ENCODE results near the gene ATP2C2. TPM values are rescaled to one million over a fixed set of nuclear protein-coding genes. Genes with fewer than 3 reads are reported as not detected.
"Not testable (repeated sequence)": the region's sequence is repeated elsewhere in the genome, so short reads cannot be mapped to it uniquely, and the experiment has no call there.

Gene ATP2C2
- total RNA-seq, 1 donor from 2014 or later = 5.7 TPM

DNA sequence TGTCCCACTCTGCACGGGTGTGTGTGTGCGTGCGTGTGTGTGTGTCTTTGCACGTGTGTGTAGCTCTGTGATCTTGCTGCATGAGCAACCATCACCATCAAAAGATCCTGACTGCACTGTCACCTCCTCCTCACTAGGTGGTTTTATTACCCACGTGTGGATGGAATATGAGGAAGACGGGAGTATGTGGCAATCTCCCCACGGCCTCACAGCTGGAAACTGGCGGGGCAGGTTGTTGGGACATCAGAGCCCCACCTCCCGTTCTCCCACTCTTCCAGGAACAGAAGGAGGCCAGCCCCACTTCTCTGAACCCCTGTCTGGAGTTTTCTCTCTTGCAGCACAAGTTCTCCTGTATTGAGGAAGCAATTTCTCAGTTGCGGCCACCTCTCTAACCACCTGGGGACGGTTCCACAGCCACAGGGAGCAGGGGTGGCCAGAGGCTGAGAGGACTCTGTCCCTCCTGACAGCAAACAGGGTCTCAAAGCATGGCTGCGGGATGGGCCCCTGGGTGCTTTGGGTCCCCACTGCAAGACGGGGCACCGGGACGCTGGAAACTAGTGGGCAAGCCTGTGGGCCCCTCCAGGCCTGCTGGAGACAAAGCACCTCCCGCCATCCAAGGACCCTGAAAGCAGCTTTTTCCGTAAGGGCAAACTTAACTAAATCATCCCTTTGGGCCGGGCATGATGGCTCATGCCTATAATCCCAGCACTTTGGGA lies 27.9 kb upstream of the ATP2C2 start:
- no peak for DNase-seq

DNA sequence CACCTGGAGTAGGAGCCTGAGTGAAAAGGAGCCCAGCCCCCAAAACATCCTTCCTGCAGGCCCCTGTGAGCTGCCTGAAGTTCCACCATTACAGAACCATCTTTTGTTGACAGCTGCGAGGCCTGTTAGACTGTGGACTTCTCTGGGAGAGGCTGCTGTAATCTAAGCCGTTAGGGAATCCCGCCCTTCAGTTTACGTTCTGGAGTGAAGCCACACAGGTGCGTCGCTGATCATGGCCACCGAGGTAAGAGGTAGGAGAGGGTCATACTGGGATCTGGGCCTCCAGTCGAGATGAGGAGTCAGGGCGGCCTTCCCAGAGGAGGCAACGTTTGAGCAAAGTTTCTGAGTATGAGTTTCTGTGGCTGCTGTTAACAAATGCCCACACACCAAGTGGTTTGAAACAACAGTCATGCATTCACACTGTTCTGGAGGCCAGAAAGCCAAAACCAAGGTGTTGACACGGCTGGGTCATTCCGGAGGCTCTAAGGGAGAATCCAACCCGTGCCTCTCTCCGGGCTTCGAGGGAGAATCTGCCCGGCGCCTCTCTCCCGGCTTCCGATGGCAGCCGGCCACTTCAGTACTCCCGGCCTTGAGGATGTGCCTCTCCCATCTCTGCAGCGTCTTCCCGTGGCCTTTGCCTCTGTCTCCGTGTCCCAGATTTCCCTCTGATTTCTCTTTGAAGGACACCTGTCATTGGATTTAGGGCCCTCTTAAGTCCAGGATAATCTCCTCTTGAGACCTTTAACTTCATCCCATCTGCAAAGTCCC lies 26.6 kb upstream of the ATP2C2 start:
- no peak for DNase-seq

DNA sequence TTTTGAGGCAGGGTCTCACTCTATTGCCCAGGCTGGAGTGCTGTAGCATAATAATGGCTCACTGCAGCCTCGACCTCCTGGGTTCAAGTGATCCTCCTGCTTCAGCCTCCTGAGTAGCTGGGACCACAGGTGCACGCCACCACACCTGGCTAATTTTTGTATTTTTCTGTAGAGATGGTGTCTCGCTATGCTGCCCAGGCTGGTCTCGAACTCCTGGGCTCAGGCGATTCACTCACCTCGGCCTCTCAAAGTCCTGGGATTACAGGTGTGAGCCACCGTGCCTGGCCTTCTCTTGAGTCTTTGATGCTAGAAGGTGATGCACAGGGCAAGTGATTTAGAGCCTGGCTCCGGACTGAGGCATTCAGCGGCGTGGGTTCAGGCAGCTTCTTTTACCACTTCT lies 24.5 kb upstream of the ATP2C2 start:
- DNase-seq = not testable (repeated sequence)

DNA sequence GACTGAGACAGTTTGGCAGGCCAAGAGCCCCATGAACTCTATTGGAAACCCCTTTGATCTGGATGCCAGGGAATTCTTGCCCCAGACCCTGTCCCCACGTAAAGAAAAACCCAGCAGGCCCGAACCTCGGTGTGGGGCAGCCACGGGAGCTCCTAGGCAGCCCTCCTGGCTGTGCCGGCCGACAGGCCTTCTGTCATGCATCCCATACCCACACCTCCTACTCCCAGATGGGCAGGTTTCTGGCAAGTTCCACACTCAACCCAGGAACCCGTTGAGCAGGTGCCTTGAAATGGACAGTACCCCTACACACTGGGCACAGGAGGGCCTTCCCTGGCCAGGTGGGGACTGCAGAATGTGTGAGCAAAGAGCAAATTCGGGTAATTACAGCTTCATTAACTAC lies 23.6 kb upstream of the ATP2C2 start:
- no peak for DNase-seq

DNA sequence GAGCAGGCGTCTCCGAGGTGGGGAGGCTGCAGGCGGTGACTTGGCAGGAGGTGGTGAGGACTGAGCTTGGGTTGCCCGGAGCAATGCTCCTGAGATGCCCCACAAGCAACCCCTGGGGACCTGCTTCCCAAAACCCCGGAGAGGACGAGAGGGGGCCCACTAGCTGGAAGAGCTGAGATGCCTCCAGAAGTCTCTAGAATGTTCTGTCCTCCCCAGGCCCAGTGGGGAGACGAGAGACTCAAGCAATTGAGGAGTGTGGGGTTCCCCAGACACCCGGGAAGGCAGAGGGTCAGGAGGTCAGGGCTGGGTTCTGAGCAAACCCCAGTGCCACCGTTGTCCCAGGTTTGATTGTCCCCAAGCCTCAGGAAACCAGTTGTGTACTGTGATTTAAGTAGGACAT lies 21.2 kb upstream of the ATP2C2 start:
- no peak for DNase-seq

DNA sequence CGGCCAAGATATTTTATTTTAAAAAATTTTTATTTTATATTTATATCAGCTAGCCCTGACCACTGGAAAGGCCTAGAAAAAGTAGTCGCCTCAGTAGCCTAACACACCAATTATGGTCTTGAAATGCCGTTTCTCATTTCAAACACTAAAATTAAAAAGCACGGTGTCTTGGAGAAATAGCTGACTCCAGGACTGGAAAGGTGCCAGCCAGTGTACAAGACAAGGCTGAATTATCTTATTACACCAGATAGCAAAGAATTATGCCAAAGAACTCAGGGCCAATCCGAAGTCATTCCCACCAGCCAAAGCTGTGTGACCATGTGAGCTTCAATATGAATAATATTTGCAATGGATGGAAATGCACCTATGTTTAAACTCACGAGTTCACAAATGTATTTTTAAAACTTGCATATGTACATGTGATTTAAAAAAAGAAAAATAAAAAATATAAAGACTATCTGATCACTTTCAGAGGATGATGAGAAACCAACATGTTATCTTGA lies 19.9 kb upstream of the ATP2C2 start:
- no peak for DNase-seq

DNA sequence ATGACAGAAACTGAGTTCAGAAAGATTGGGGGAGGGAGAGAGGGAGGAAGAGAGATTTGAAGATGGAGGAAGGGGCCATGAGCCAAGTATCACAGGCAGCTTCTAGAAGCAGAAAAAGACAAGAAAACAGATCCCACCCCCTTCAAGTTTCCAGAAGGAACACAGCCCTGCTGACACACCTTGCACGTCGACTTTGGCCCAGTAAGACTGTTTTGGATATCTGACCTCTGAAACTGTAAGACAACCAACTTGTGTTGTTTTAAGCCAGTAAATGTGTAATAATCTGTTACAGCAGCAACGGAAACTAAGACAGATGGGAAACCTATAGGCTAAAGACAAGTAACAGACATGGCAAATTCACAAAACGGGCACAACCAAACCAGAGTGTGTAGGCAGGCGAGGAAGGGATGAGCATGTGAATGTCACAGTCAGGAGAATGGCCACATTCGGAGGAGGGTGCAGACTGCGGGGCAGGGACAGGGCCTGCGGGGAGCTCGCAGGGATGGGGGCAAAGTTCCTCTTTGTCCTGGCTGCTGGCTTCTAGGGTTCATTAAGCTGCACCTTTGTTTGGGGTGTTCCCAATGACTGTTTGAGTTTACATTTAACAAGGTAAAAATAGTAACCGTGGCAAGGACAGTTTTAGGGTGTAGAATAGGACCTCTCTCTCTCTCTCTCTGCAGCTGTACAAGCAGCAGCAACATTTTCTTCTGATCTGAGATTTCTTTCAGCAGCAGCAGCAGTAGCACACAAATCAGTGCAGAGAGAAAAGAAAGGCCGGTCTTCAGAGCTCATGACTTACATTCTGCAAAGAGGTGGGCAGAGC lies 18.3 kb upstream of the ATP2C2 start:
- DNase-seq = no peak

DNA sequence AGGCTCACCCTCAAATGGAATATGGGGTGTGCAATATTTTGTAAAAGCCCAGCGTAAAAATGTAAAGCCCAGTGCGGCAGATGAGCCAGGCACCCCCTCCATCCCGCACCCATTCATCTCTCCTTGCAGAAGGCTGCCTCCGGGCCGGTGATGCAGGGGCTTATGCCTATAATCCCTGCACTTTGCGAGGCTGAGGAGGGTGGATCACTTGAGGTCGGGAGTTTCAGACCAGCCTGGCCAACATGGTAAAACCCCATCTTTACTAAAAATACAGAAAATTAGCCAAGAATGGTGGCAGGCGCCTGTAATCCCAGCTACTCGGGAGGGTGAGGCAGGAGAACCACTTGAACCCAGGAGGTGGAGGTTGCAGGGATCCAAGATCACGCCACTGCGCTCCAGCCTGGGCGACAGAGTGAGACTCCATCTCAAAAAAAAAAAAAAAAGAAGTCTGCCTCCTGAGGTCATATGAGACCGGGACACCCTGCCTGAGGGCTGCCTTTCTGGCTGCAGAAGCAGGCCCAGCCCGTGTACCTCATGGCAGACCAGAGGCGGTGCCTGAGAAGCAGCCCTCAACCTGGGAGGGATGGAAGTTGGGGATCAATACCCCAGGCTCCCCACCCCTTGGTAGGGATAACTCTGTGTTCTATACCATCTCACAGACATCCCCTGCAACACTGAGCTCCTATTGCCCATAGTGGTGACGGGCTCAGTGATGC lies 17.5 kb upstream of the ATP2C2 start:
- DNase-seq = no peak

DNA sequence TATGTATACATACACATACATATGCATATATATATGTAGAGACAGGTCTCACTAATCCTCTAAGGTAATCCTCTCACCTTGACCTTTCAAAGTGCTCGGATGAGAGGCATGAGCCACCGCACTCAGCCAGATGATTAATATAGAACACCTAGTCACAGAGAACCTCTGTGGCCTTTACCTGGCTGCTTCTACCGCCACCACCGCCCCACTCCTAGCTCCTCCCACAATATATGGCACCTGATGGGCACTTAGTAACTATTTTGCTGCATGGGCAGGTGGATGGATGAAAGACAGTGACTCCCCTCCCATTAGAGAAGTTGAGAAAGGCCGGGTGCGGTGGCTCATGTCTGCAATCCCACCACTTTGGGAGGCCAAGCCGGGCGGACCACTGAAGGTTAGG lies 16.7 kb upstream of the ATP2C2 start:
- no peak for DNase-seq

DNA sequence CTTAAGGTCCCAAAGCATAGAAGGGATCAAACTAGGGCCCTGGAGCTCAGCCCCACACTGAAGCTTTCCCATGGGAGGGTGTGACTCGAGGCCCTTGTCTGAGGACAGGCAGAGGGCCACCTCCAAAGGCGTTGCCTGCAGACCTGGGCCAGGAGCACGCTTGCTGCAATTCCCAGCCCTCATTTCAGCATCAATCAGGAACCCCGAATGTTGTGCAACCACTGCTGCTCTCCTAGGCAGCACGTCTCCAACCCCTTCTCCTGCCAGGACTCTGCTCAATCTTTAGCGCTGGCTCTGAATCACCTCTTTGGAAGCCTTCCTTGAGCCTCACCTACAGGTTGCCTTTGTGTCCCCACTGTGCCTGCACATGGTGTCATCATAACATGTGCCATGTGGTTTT lies 14.0 kb upstream of the ATP2C2 start:
- no peak for DNase-seq

DNA sequence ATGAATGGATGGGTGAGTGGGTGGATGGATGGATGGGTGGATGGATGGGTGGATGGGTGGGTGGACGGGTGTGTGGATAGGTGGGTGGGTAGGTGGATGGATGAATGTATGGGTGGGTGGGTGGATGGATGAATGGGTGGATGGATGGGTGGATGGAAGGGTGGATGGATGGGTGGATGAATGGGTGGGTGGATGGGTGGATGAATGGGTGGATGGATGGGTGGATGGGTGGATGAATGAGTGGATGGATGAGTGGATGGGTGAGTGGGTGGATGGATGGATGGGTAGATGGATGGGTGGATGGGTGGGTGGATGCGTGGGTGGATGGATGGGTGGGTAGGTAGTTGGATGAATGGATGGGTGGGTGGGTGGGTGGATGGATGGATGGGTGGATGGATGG lies 13.2 kb upstream of the ATP2C2 start:
- DNase-seq = no peak

DNA sequence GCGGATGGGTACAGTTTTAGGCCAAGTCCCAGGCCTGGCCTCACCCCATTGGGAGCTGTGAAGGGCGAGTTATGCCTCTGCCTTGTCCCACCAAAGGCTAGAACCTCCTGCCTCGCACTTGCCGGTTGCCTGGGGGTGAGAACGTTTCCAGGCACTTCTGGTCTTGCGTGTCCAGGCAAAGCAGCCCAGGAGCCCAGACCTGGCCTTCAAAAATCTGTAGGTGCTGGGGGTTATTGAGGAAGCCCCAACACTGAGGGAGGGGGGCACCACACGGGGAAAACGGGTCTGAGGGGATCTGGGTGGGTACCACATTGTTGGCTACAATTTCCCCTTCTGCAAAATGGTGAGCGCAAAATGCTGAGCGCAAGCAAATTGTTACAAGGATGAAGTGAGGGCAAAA lies 12.2 kb upstream of the ATP2C2 start:
- DNase-seq = no peak

DNA sequence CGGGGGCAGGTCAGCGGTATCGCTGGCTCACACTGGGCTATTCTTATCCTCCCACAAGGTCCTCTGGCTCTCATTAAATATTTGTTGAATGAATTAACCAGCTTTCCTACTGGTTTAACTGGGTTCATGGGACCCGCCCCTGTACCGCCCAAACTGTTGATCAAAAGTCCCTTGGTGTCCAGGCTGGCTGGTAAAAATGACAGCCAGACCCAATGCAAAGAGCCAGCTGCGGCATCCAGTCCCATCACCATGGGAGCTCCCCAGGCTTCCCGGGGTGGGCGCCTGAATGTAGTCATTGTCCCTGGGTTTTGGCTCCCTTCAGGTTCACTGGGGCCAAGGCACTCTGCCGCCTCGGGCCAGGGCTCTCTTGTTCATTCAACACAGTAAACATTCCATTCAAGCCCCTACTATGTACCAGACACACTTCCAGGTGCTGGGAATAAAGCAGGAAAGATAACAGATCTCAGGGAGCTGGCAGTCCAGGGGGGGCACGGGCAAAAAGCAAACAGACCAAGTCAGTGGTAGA lies 11.7 kb upstream of the ATP2C2 start:
- no peak for DNase-seq

DNA sequence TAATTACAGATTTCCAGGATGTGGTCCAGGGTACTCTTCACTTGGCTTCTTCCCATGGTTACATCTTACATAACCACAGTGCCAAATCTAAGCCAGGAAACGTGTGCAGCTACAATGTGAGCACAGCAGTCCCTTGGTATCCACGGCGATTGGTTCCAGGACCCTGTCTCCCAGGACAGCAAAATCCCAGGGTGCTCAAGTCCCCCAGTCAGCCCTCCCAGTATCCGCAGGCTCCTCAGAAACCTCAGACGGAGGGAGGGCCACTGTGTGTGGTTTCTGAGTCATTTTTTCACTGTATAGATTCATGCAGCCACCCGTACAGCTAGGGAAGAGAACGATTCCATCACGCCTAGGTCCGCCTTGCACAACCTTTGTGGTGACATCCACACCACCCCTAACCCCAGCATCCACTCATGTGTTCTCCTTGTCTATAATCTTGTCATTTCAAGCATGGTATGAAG lies 11.1 kb upstream of the ATP2C2 start:
- DNase-seq = no peak

DNA sequence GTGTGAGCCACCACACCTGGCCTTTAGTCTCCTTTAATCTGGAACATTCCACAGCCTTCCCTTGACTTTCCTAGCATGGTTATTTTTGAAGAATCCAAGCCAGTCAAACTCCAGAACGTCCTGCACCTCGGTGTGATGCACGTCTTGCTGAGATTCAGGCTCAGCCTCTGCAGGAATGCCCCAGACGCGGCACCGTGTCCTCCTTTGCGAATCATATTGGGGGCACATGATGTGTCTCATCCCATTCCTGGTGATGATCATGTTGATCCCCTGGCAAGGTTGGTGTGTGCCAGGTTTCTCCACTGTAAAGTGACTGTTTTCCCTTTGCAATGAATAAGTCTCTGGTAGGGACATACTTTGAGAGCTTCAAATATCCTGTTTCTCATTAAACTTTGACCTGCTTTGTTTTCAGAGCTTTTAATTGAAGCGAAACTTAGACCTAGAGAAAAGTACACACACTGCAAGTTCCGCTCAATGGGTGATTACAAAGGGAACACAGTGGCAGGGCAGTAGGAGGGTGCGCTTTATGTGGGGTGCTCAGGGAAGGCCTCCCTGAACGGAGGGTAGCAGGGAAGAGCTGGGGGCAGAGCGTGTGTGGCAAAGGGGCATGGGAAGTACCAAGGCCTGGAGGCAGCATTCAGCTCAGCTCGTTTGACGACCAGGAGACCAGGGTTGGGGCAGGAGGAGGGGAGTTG lies 9.6 kb upstream of the ATP2C2 start:
- DNase-seq = no peak

DNA sequence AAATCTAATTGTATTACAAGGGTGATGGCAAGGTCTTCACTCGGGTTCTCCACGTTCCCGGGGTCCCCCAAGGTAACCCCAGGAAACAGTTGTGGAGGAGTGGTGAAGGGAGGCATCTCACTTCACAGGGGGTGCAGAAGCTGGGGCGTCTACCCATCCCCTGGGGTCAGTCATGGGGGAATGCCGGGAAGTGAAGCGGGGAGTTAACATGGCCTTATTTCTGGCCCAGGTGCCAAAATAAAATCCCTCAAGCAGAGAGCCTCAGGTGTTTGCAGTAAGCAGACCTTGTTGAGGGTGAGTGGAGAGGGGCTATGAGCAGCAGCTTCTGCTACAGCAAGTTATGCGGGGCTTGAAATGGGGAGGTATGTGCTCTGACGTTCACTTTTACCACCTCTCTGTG lies 9.0 kb upstream of the ATP2C2 start:
- no peak for DNase-seq

DNA sequence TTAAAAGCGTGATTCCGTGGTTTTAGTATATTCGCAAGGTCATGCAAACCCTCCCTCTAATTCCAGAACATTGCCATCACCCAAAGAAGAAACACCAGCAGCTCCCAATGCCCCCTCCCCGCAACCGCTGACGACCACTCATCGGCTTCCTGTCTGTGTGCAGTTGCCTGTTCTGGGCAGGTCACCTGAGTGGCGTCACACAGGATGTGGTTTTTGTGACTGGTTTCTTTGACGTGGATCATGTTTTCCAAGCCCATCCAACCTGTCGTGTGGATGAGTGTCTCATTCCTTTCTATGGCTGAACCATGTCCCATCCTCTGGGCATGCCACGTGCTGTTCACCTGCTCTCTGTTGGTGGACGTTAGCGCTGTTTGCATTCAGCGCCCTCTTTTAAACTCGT lies 8.2 kb upstream of the ATP2C2 start:
- no peak for DNase-seq

DNA sequence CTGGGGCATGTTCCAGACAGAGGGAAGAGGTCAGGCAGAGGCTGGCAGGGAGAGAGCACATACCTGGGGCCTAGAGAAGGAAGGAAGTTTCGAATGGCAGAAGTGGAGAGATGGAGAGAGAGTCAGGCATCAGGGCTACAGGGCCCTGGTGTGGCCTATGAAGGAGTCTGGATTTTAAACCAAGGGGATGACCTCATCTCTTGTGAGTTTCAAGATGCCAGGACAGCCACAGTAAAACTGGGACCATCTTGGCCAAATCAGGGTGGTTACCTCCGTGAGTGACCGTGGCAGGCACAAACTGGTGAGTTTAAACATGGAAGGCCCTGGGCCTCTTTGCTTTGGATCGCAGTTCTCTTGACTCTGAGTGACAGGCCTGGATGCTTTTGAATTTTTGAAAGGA lies 7.6 kb upstream of the ATP2C2 start:
- DNase-seq = no peak

DNA sequence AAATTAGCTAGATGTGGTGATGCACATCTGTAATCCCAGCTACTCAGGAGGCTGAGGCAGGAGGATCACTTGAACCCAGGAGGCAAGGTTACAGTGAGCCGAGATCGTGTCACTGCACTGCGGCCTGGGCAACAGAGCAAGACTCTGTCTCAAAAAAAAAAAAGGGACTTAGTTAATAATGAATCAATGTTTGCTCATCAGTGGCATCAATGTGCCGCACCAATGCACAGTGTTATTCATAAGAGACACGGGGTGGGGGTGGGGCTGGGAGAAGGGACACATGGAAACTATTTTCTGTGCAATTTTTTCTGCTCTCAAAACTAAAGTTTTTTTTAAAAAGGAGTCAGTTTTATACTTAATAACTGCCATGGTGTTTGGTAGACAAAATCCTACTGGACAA lies 6.8 kb upstream of the ATP2C2 start:
- no peak for DNase-seq

DNA sequence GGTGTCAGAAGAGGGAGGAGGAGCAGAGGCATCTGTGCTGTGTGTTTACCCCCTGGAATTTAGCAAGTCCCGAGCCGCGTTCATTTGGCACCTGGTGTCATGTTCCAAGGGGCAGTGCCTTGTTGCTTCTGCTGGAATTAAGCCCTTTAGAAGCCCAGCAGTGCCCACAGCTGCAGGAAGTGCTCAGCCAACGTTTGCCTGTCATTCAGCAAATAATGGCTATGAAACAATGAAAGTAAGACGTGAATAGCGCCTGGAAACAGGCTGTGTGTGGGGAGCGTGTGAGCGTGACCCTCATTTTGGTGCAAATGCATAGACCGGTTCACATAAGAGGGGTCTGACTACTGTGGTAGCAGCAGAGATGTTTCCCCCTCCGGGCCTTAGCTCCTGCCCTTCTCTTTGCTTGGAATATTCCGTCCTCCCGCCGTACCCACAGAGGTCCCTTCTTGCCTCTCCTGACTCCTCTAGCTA lies 5.8 kb upstream of the ATP2C2 start:
- DNase-seq = peak; percentile 65

DNA sequence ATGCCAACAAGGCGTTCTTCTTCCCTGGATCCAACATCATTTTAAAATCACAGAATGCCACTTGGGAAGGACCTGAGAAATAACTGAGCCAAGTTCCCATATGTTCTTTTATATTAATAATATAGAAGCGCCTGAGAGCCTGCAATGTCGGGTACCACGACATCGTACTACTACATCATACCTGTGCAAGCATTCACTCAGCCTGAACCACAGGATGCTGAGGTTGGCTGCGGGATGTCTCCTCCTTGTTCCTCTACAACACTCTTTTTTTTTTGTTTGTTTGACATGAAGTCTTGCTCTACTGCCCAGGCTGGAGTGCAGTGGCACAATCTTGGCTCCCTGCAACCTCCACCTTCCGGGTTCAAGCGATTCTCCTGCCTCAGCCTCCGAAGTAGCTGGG lies 2.1 kb upstream of the ATP2C2 start:
- DNase-seq = no peak

All from tongue (tissue), 2 donors.